Esophagus muscularis mucosa (tissue), 3 donors: ENCODE data around the gene LTBP1.

Source experiments
- POLR2AphosphoS5 ChIP-seq, 2 donors: sonication (generic); formaldehyde crosslinking; IDR thresholded peaks; one replicate each; pipeline ENCODE4 v1.6.1; 2017; ENCODE audit warnings: antibody characterized with exemption in 2 of 2
- TF ChIP-seq, protein P1 (sequence below), 3 experiments: fragments of 200-600 bp in 2 of 3; fragments of 450-650 bp in 1 of 3; sonication (generic) in 2 of 3; IDR thresholded peaks; one replicate each; pipeline ENCODE4 v1.5.1; 2017 to 2019; ENCODE audit warnings: antibody characterized with exemption in 3 of 3, mild to moderate bottlenecking in 2 of 3, moderate library complexity in 1 of 3

DNA sequence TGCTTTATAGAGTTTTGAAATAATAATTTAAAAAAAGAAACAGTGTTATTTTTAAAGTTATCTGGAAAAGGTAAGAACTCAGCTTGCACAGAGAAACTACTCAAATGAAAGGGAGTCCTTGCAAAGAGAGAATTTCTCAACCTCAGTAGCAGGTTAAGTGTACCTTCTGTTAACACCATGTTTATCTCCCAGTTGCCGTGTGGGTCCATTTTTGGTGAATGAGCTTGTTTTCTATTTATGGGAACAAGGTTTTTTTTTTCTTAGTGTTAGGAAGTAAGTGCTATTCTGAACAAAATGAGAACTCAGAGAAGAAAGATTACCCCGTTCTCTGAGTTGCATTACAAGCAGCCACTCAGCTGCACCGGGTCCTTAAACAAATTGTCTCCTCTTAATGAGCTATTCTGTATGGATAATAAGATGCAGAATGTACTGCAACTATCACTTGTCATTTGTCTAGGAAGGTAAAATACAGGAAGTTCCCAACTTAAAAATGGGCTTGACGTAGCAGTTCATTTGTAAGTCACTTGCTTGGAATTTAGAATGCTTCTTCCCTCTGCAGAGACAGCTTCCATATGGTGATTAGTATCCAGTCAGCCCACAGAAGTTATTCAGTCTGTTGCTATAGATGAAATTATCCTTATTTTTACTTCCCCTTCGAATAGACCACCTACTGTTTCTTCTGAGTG, 74.9 kb downstream of the LTBP1 start:
- TF ChIP-seq, protein P1, sequence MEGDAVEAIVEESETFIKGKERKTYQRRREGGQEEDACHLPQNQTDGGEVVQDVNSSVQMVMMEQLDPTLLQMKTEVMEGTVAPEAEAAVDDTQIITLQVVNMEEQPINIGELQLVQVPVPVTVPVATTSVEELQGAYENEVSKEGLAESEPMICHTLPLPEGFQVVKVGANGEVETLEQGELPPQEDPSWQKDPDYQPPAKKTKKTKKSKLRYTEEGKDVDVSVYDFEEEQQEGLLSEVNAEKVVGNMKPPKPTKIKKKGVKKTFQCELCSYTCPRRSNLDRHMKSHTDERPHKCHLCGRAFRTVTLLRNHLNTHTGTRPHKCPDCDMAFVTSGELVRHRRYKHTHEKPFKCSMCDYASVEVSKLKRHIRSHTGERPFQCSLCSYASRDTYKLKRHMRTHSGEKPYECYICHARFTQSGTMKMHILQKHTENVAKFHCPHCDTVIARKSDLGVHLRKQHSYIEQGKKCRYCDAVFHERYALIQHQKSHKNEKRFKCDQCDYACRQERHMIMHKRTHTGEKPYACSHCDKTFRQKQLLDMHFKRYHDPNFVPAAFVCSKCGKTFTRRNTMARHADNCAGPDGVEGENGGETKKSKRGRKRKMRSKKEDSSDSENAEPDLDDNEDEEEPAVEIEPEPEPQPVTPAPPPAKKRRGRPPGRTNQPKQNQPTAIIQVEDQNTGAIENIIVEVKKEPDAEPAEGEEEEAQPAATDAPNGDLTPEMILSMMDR (IDR thresholded peaks at IDR 0.05), result no peak
- TF ChIP-seq POLR2AphosphoS5 (IDR thresholded peaks at IDR 0.05), result peak in 1 of 2 donors; percentile 57
